ENCODE data around the gene DDX46.
"Not testable (repeated sequence)": the region's sequence is repeated elsewhere in the genome, so short reads cannot be mapped to it uniquely, and the experiment has no call there.

DDX46 gene

GRCh38 chr5:134845335-134845851 is 86.8 kb downstream of the DDX46 start:
- no peak for DNase-seq (ENCODE audit: low spot score)

GRCh38 chr5:134845852-134846640 is 87.5 kb downstream of the DDX46 start, which contains the start of gene C5orf24:
C5orf24 (plus strand) TSS chr5:134845968; CDS start chr5:134854901, 8,933 bp downstream.
- DNase-seq (ENCODE audit: low spot score), result peak; percentile 95

DNA sequence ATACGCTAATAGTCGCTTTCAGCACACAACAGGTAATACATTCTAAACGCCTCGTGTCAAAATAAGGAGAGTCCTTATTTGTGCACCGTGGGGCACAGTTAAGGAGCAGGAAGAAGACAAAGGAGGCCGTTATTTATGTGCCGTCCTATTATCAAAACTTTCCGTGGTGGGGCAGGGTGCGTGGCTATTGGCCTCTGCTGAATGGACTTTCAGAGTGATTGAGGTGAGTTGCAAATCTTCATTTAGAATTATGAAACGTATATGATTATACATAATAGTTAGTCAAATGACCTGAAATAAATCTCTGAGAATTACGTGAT is 88.0 kb downstream of the DDX46 start:
- peak; percentile 52 for DNase-seq (ENCODE audit: low spot score)

DNA sequence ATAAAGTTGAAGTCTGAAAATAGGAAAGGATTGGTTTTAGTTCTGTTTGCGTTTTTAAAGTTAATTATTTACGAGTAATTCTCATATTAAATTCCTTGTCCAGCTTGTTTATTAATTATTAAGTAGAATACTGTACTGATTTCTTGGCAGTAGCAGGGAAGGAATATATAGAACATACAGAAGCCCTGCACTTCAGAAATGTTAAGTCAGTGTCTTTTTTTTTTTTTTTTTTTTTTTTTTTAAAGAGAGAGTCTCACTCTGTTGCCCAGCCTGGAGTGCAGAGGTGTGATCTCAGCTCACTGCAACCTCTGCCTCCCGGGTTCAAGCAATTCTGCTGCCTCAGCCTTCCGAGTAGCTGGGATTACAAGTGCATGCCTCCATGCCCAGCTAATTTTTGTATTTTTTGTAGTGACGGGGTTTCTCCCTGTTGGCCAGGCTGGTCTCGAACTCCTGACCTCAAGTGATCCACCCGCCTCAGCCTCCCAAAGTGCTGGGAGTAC is 90.9 kb downstream of the DDX46 start:
- not testable (repeated sequence) for DNase-seq (ENCODE audit: low spot score)

DNA sequence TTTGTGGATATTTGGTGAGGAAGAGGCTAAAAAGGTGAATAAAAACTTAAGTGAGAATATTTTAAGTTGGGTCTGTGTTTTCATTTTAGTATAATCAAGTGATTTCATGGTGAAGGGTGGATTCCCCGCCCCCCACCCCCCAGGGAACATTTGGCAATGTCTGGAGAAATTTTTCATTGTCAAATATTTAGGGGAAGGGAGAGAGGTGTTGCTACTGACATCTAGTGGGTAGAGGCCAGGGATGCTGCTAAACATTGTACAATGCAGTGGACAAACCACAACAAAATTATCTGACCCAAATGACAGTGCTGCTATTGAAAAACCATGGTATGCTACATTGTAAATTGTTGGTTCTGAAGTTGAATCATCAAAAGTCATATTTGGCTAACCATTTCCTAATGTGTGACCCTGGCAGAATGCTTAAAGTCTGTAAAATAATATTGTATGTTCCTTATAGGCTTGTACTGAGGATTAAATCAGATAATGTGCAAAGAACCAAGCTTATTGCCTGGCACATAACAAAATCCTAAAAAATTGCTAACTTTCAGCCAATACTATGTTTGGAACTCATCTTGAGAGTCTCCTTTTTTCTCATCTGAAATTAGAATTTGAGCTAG is 92.8 kb downstream of the DDX46 start:
- peak; percentile 70 for DNase-seq (ENCODE audit: low spot score)

- not testable (repeated sequence) for DNase-seq (ENCODE audit: low spot score)
These were observed 97.9 kb downstream of the DDX46 start for GRCh38 chr5:134856465-134856864.

- no peak for DNase-seq (ENCODE audit: low spot score)
These were observed 98.8 kb downstream of the DDX46 start for GRCh38 chr5:134857401-134857800.

DNA sequence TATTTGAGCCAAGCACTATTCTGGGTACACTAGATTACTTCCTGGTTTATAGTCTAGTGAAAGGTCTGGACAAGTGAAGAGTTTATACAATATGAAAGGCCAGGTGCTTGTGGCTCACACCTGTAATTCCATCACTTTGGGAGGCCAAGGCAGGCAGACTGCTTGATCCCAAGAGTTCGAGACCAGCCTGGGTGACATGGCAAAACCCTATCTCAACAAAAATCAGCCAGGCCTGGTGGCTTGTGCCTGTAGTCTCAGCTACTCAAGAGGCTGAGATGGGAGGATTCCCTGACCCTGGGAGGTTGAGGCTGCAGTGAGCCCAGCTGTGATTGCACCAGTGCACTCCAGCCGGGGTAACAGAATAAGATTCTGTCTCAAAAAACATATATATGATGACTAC is 106.1 kb downstream of the DDX46 start:
- DNase-seq (ENCODE audit: low spot score), result no peak

- no peak for DNase-seq (ENCODE audit: low spot score)
These were observed 114.9 kb downstream of the DDX46 start for GRCh38 chr5:134873494-134873893.

DNA sequence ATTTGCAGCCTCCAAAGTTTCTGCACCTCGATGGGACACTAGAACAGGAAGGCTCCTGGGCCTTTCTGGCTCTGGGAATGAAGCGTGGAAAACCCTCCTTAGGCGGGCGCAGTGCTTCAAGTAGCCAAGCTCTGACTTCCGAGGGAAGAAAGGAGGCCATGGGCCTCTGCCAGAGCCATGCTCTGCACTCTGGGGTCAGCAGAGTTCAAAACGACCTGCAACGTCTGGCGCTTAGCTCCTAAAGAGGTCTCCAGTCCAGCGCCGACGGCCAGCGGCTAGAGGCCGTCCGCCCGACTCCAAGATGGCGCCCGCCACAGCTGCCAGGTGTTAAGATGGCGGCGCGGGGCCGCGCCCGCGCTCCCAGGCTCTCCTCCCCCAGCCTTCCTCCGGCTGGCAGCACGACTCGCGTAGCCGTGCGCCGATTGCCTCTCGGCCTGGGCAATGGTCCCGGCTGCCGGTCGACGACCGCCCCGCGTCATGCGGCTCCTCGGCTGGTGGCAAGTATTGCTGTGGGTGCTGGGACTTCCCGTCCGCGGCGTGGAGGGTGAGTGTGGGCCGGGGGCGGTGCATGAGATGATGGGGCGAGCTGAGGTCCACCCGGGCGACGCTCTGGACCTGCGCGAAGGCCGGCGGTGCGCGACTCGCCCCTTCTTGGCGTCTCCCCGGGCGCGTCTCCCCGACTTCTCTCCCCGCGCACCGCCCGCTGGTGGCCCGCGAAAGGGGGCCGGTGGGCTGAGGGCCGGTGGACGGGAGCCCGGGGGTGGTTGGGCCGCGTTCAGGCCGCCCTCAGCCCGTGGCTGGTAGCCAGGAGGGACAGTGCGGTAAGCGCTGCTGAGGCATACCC is 115.6 kb downstream of the DDX46 start, which contains the start of gene TXNDC15:
TXNDC15 (plus strand) TSS at position 385 of the 844 bp plus-strand sequence; CDS start at position 442, 57 bp downstream.
- peak; percentile 91 for DNase-seq (ENCODE audit: low spot score)

GRCh38 chr5:134874831-134875655 is 116.5 kb downstream of the DDX46 start:
- peak; percentile 80 for DNase-seq (ENCODE audit: low spot score)

DNA sequence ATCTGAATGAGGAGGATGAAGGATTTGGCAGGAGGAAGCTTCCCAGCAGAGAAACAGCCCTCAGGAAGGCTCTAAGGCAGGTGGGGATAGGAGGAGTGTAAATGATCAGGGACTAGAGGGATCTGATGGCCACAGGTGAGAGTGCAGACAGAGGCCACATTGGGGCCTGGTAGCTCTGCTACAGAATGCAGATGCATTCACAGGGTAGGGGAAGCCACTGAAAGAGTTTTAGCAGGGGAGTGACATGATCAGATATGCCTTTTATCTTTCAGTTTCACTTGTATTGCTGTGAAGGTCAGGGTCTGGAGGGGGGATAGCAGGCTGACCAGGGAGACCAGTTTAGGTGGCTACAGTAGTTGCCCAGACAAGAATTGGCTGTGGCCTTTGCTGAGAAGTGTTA is 118.6 kb downstream of the DDX46 start:
- no peak for DNase-seq (ENCODE audit: low spot score)

- DNase-seq (ENCODE audit: low spot score), result no peak
These were observed 119.8 kb downstream of the DDX46 start for GRCh38 chr5:134878403-134878802.

DNA sequence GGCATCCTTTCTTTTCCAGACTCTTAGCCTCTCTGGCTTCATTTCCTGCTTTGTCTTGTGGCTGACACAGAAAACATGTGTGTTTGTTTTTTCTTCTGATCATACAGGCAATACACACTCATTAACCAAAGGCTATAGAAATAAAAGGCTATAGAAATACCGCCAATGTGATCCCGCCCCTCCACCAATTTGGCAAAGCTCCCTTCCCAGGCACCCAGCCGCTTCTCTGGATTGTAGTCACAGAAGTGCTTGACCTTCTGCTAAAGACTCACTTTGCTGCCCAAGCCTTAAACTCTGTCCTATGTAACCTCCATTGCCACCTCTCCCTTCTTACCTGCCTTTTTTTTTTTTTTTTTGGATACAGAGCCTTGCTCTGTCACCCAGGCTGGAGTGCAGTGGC is 120.9 kb downstream of the DDX46 start:
- no peak for DNase-seq (ENCODE audit: low spot score)
